PC-3 (cell line): ENCODE measurements around the gene RAB4B. TPM values are rescaled to one million over a fixed set of nuclear protein-coding genes. Genes with fewer than 3 reads are reported as not detected.
A peak's percentile ranks its signal among the peaks of the same experiment; 100 is the strongest.

Experiments used
- ATAC-seq: fragments of 200-7000 bp; cut with Tn5 transposase; 2 replicates; pipeline ENCODE4 v1.9.1; 2020; ENCODE audit warnings: mild to moderate bottlenecking, moderate library complexity
- BruUV-seq: library from RNA; stranded (reverse); fragments of 400-500 nt; replicated peaks from 2 replicates; lab custom pipeline; 2021; lab: Mats Ljungman, UMichigan
- CTCF ChIA-PET: fragments of 300-600 bp; sonication (Branson Sonifier 250); formaldehyde crosslinking; loops from one replicate; lab custom pipeline; 2022; ENCODE audit warnings: antibody characterized with exemption; lab: Charles Lee
- POLR2A ChIA-PET: fragments of 300-600 bp; sonication (Branson Sonifier 250); formaldehyde crosslinking; loops from one replicate; lab custom pipeline; 2022; ENCODE audit warnings: antibody characterized with exemption; ENCODE audit not compliant: unreplicated experiment; lab: Charles Lee
- DNase-seq: peaks from one replicate; pipeline ENCODE4 v3.0.0-alpha.2; 2015
- H2AFZ ChIP-seq: fragments of 300-600 bp; sonication (generic); 2 replicates; pipeline ENCODE4 v1.6.0; 2016; ENCODE audit warnings: antibody characterized with exemption, low read length
- H3F3A ChIP-seq: fragments of 300-600 bp; sonication (generic); one replicate; pipeline ENCODE4 v1.6.0; 2017; ENCODE audit warnings: antibody characterized with exemption, low read length, control low read depth, mild to moderate bottlenecking; ENCODE audit not compliant: unreplicated experiment
- H3K27ac ChIP-seq: fragments of 300-600 bp; sonication (generic); 2 replicates; pipeline ENCODE4 v1.5.1; 2016; ENCODE audit warnings: mild to moderate bottlenecking, low read length
- H3K27me3 ChIP-seq: fragments of 300-600 bp; sonication (generic); 2 replicates; pipeline ENCODE4 v1.6.1; 2016; ENCODE audit warnings: low read length, mixed read lengths
- H3K36me3 ChIP-seq: fragments of 300-600 bp; sonication (generic); 2 replicates; pipeline ENCODE4 v1.6.1; 2016; ENCODE audit warnings: low read depth, mixed run types, low read length, mixed read lengths
- H3K4me1 ChIP-seq: fragments of 300-600 bp; sonication (generic); 2 replicates; pipeline ENCODE4 v1.5.1; 2016; ENCODE audit warnings: low read length; ENCODE audit not compliant: insufficient read depth
- H3K4me2 ChIP-seq: fragments of 300-600 bp; sonication (generic); 2 replicates; pipeline ENCODE4 v1.6.0; 2016; ENCODE audit warnings: low read length
- H3K4me3 ChIP-seq: fragments of 300-600 bp; sonication (generic); 2 replicates; pipeline ENCODE4 v1.5.1; 2016; ENCODE audit warnings: mild to moderate bottlenecking, low read length, mixed read lengths
- H3K79me2 ChIP-seq: fragments of 300-600 bp; sonication (generic); 2 replicates; pipeline ENCODE4 v1.6.1; 2017; ENCODE audit warnings: low read length, mixed read lengths
- H3K9ac ChIP-seq: fragments of 300-600 bp; sonication (generic); 2 replicates; pipeline ENCODE4 v1.6.0; 2016; ENCODE audit warnings: mild to moderate bottlenecking, low read length
- H3K9me2 ChIP-seq: fragments of 300-600 bp; sonication (generic); replicated peaks from 2 replicates; pipeline ENCODE4 v1.6.1; 2016; ENCODE audit warnings: mixed run types, low read length, mixed read lengths
- H3K9me3 ChIP-seq: fragments of 300-600 bp; sonication (generic); 2 replicates; pipeline ENCODE4 v1.6.1; 2016; ENCODE audit warnings: low read length, mixed read lengths
- H4K20me1 ChIP-seq: fragments of 300-600 bp; sonication (generic); 2 replicates; pipeline ENCODE4 v1.6.1; 2016; ENCODE audit warnings: low read length, mixed read lengths
- EZH2 ChIP-seq: fragments of 300-600 bp; sonication (generic); IDR thresholded peaks from one replicate; pipeline ENCODE4 v1.6.1; 2017; ENCODE audit warnings: antibody characterized with exemption, mild to moderate bottlenecking, low read length; ENCODE audit not compliant: unreplicated experiment
- EZH2phosphoT487 ChIP-seq: fragments of 300-600 bp; sonication (generic); IDR thresholded peaks from 2 replicates; pipeline ENCODE4 v1.6.1; 2018; ENCODE audit warnings: mild to moderate bottlenecking, antibody characterized with exemption, low read length, borderline replicate concordance
- intact Hi-C: fragments of 100-400 bp; cut with micrococcal nuclease; formaldehyde crosslinking; loops from 2 replicates; pipeline ENCODE4 v1.9.0; 2023
- total RNA-seq: library from RNA; depleted of rRNA; stranded (reverse); fragments of >200 nt; gene quantifications from 2 replicates; pipeline ENCODE4 v1.2.3, GENCODE V29; 2014
- TF ChIP-seq, protein P1 (sequence below): fragments of 300-600 bp; sonication (generic); conservative IDR thresholded peaks from 2 replicates; pipeline ENCODE4 v1.5.1; 2017; ENCODE audit warnings: antibody characterized with exemption, low read depth, mild to moderate bottlenecking, low read length

RAB4B gene
- total RNA-seq, 1 experiment from 2014 or later: 7.4 TPM

DNA sequence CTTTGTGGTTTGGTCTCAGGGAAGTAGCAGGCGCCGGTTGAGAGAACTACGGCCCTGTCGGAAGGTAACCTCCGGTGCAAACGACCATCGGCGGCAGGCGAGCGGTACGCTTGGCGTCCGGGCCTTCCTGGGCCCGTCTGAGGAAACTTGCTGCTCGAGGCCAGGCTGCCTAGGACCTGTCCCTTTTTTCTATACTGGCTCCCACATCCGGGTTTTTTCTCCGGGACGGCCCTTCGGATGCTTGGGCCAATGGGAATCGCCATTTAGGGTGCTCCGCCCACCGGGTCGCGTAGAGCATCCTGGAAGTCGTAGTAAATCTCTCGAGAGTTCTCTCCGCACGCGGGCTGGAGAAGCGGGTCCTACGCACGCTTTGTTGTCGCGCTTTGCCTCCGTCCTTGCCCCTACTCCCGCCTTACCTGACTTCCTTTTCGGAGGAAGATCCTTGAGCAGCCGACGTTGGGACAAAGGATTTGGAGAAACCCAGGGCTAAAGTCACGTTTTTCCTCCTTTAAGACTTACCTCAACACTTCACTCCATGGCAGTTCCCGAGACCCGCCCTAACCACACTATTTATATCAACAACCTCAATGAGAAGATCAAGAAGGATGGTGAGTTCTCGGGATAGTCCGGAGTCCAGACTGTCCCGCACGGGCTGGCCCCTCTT, 27.0 kb upstream of the RAB4B start, which contains the start of gene SNRPA:
SNRPA (plus strand) TSS at position 330 of the 664 bp plus-strand sequence; CDS start at position 536, 206 bp downstream.
- peak within 1 kb of the TSS; percentile 93 for H3K27ac ChIP-seq
- ATAC-seq: peak; percentile 72
- TF ChIP-seq, protein P1, sequence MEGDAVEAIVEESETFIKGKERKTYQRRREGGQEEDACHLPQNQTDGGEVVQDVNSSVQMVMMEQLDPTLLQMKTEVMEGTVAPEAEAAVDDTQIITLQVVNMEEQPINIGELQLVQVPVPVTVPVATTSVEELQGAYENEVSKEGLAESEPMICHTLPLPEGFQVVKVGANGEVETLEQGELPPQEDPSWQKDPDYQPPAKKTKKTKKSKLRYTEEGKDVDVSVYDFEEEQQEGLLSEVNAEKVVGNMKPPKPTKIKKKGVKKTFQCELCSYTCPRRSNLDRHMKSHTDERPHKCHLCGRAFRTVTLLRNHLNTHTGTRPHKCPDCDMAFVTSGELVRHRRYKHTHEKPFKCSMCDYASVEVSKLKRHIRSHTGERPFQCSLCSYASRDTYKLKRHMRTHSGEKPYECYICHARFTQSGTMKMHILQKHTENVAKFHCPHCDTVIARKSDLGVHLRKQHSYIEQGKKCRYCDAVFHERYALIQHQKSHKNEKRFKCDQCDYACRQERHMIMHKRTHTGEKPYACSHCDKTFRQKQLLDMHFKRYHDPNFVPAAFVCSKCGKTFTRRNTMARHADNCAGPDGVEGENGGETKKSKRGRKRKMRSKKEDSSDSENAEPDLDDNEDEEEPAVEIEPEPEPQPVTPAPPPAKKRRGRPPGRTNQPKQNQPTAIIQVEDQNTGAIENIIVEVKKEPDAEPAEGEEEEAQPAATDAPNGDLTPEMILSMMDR: no peak
- TF ChIP-seq EZH2phosphoT487 (no peak), EZH2 (no peak)
- peaks cover 9% of the 10 kb centered on the region for H3K36me3 ChIP-seq
- peak within 1 kb of the TSS; percentile 99 for H3K9ac ChIP-seq
- H3K4me2 ChIP-seq: peak within 1 kb of the TSS; percentile 91
- intact Hi-C loops: loop anchor here (1.0 to 2.0 kb wide), 2 partner anchors 27 to 34 kb away; partner anchors contain the start of genes COQ8B, ITPKC and RAB4B
- H3K9me3 ChIP-seq: no peaks in the 10 kb centered on the region
- H3K4me3 ChIP-seq: peak within 1 kb of the TSS; percentile 95
- H2AFZ ChIP-seq: peak within 1 kb of the TSS; percentile 74
- peaks cover 35% of the 10 kb centered on the region for H3K4me1 ChIP-seq
- H3F3A ChIP-seq: no peaks in the 10 kb centered on the region
- no peaks in the 10 kb centered on the region for H3K27me3 ChIP-seq
- POLR2A ChIA-PET: interaction anchor here (0.5 to 1.2 kb wide), 4 partner anchors 26 to 467 kb away, joined by 3 to 20 read pairs (median 8); no protein-coding TSS in a partner anchor
- H3K79me2 ChIP-seq: peaks cover 50% of the 10 kb centered on the region
- H4K20me1 ChIP-seq: peaks cover 23% of the 10 kb centered on the region
- no TSS peak for BruUV-seq
- H3K9me2 ChIP-seq: no peaks in the 10 kb centered on the region
- DNase-seq: peak; percentile 97
- CTCF ChIA-PET: no interaction called here

DNA sequence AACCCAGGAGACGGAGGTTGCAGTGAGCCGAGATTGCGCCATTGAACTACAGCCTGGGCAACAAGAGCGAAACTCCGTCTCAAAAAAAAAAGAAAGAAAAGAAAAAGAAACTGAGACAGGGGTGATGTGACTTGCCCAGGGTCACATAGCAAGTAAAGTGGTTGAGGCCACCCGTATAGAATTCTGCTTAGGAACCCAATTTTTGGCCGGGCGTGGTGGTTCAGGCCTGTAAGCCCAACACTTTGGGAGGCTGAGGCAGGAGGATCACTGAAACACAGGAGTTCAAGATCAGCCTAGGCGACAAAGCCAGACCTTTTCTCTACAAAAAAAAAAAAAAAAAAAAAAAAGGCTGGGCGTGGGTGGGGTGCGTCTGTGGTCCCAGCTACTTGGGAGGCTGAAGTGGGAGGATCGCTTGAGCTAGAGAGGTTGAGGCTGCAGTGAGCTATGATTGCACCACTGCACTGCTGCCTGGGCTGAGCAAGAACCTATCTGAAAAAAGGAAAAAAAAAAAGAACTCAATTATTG, 25.7 kb upstream of the RAB4B start:
- no peak overlapping the region for H3K27ac ChIP-seq
- peak overlapping the region; percentile 99 for H3K9ac ChIP-seq
- peak overlapping the region; percentile 91 for H3K4me2 ChIP-seq
- H3K9me3 ChIP-seq: no peaks in the 10 kb centered on the region
- H3K27me3 ChIP-seq: no peaks in the 10 kb centered on the region
- POLR2A ChIA-PET: interaction anchor here (0.6 kb wide), 2 partner anchors 54 to 87 kb away, joined by 3 to 7 read pairs; no protein-coding TSS in a partner anchor
- no peaks in the 10 kb centered on the region for H3F3A ChIP-seq
- peaks cover 36% of the 10 kb centered on the region for H4K20me1 ChIP-seq
- H3K36me3 ChIP-seq: peaks cover 12% of the 10 kb centered on the region
- no peaks in the 10 kb centered on the region for H3K9me2 ChIP-seq
- TF ChIP-seq EZH2phosphoT487: no peak
- TF ChIP-seq, protein P1: no peak
- no peak for TF ChIP-seq EZH2
- peaks cover 63% of the 10 kb centered on the region for H3K79me2 ChIP-seq
- H2AFZ ChIP-seq: no peak overlapping the region
- peak overlapping the region; percentile 95 for H3K4me3 ChIP-seq
- BruUV-seq: no TSS peak
- DNase-seq (no peak), ATAC-seq (no peak)
- CTCF ChIA-PET: interaction anchor here (0.6 to 0.7 kb wide), 2 partner anchors 35 to 159 kb away, joined by 3 to 6 read pairs; partner anchors contain the start of gene ITPKC
- H3K4me1 ChIP-seq: peaks cover 44% of the 10 kb centered on the region
- intact Hi-C loops: no loop called here
